AG09319 (cell line): ENCODE data around the gene RNF169.

Source experiments
- DNase-seq: peaks from one replicate; pipeline ENCODE4 v3.0.0-alpha.2; 2010; ENCODE audit warnings: low read depth; ENCODE audit errors: extremely low read depth
- TF ChIP-seq, protein P1 (sequence below): IDR thresholded peaks from 2 replicates; pipeline ENCODE4 v1.5.1; 2011; ENCODE audit warnings: low read depth, mild to moderate bottlenecking, inconsistent platforms, low read length, moderate library complexity

The RNF169 gene

GRCh38 chr11:74780248-74781005 lies 31.8 kb downstream of the RNF169 start:
- DNase-seq: no peak
- TF ChIP-seq, protein P1, sequence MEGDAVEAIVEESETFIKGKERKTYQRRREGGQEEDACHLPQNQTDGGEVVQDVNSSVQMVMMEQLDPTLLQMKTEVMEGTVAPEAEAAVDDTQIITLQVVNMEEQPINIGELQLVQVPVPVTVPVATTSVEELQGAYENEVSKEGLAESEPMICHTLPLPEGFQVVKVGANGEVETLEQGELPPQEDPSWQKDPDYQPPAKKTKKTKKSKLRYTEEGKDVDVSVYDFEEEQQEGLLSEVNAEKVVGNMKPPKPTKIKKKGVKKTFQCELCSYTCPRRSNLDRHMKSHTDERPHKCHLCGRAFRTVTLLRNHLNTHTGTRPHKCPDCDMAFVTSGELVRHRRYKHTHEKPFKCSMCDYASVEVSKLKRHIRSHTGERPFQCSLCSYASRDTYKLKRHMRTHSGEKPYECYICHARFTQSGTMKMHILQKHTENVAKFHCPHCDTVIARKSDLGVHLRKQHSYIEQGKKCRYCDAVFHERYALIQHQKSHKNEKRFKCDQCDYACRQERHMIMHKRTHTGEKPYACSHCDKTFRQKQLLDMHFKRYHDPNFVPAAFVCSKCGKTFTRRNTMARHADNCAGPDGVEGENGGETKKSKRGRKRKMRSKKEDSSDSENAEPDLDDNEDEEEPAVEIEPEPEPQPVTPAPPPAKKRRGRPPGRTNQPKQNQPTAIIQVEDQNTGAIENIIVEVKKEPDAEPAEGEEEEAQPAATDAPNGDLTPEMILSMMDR: no peak

- TF ChIP-seq, protein P1: no peak
- no peak for DNase-seq
Measured at GRCh38 chr11:74783241-74783871, 34.7 kb downstream of the RNF169 start.

DNA sequence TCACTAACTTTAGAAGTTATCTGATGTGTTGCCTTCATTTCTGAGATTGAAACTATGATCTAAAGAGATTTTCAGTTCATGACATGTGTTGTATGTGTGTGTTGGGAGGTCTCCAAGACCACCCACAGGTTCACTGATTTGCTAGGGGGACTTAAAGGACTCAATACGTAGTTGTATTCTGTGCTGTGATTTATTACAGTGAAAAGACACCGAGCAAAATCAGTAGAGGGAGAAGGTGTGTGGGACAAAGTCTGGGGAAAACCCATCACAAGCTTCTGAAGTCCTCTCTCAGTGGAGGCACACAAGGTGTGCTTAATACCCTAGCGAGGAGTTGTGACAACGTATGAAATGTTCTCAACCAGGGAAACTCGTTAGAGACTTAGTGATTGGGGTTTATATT lies 35.6 kb downstream of the RNF169 start:
- no peak for DNase-seq
- TF ChIP-seq, protein P1: no peak

DNA sequence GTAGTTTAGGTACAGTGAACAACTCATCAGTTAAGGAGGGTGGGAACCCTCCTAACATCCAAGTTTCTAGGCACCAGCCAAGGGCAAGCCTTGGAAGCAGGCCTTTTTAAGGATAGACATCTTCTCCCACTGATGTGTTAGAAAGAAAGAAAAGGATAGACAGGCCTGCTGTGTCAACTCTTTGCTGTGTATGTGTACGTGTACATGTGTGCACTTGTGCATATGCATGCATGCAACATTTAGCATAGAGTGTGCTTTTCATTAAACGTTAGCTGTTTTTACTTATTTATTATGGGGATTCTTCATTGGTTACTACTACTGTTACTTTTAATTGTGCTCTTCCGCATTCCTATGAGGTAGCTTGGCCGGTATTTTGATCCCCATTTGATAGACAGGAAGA lies 36.1 kb downstream of the RNF169 start:
- no peak for DNase-seq
- TF ChIP-seq, protein P1: no peak

GRCh38 chr11:74786574-74786973 lies 37.9 kb downstream of the RNF169 start:
- TF ChIP-seq, protein P1: no peak
- DNase-seq: no peak

DNA sequence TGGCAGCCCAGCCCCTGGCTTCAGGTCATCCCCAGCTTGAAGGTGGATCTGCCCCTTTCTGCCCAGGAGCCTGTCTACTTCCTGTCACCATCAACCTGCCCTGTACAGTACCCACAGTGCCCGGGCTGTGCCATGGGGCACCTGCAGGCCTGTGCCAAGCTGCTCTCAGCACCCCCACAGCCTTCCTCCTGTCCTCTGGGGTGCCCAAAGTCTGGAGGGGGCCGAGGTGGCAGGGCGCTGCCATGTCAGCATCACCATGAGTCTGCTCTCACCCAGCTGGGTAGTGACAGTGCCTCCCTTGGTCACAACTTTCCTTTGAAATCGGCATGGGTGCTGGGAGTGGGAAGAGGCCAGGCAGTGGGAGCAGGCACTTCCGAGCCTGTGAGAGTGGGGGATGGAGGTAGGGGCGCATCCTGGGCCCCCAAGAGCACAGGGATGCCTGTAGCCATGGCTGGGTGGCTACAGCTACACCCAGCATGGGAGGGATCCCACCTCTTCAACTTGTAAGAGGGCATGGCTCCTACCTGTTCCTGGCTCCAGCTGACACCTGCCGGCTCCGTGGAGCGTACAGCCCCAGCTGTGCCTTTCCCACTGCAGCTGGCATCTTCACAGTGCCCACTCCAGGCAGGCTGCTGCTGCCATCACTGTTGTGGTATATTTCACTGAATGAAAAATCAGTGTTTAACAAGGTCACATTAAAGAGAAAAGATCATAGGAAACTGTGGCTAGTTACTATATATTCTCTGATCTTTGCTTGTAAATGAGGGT lies 42.9 kb downstream of the RNF169 start:
- no peak for DNase-seq
- TF ChIP-seq, protein P1: no peak

DNA sequence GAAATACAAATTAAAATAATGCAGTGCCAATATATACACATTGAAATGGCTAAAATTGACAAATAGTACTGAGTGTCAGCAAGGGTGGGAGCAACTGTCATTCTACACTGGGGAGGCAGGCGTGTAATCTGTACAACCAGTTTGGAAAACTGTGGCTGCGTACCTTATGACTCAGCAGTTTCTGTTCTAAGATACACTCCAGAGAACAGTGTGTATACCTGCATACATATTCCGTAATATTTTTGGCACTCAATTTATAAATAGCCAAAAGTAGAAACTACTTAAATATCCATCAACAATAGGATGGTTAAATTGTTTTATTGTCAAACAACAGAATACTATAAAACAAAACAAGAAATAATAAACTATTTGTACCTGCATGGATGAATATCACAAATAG lies 57.6 kb downstream of the RNF169 start:
- TF ChIP-seq, protein P1: no peak
- no peak for DNase-seq
